ENCODE data around the gene ZBTB40.

Gene ZBTB40

DNA sequence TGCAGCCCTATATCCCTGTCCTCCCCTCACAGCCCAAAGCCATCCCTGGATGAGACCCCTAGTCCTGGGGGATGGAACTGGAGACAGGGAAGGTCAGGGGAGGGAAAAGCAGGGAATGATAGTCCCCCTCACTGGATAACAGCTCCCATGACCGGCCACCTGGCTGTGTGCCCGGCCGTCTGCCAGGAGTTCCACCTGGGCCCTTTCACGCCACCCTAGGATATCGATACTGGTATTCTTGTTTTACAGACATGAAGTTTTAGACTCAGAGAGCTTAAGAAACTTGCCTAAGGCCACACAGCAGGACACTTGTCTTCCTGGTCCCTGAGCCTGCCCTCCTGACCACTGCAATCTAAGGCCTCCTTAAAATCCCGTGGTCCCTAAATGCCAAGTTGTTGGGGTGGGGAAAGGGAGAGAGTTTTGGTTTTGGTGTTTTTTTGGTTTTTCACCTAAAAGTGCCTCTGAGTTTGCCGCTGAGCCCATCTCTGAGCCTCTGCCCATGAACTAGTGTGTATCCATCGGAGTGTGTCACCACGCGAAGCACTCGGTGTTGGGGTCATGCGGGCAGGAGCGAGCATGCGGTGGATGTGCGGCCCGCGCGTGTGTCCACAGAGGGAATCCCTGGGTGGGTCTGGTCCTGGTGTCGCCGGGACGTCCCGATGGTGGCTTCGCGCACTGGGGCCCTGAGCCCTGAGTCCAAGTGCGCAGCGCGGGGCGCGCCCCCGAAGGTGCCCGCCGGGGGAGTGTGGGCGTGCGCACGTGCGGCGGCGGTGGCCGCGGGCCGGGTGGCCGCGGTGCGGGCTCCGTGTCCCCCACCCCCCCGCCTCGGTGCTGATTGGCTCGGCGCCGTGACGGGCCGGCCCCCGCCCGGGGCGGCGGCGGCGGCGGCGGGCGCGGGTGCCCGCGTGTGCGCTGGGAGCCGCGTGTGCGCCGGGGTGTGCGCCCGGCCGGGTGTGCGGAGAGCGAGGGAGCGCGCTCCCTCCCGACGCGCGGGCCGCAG lies 111.2 kb downstream of the ZBTB40 start, which contains the start of gene EPHA8:
EPHA8 (plus strand) TSS at position 906 of the 1,000 bp plus-strand sequence. CDS start 147 bp downstream, outside the sequence.
- DNase-seq (ENCODE audit: low read depth), result no peak

GRCh38 chr1:22563671-22564602 lies 112.3 kb downstream of the ZBTB40 start:
- DNase-seq (ENCODE audit: low read depth), result no peak

- DNase-seq (ENCODE audit: low read depth), result no peak
Measured at GRCh38 chr1:22566161-22566560, 114.5 kb downstream of the ZBTB40 start.

DNA sequence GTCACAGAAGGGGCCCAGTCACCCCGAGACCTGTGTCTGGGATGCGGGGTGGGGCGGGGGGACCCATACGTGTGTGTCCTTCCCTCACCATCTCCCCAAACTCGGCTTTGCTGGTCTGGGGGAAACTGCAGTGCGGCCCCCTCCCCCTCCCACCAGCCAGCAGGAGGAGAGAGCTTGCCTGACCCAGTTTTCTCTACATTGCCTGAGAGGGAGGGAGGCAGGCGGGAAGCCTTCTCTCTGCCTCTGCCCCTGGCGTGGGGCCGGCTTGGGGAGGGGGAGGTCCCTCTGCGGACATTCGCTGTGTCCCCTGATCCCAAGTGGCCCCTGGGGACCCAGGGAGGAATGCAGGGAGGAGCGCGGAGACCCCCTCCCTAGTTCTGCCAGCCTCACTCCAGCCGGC lies 115.5 kb downstream of the ZBTB40 start:
- no peak for DNase-seq (ENCODE audit: low read depth)

DNA sequence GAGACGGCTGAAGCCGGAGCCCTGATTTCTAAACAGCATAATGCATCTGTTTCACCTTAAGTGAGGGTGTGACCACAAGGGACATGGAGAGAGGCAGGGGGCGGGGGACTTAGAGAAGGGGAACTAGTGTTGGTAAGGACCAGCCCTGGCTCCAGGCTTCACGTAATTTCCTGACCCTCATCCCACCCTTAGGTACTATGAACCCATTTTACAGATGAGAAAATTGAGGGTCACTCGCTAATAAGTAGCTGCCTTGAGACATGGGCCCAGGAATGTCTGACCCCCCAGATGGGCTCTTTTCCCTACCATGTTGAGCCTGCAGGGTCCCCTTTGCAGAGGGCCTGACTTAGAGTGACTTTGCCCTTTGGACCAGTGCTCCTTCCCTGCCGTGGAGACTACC lies 116.3 kb downstream of the ZBTB40 start:
- DNase-seq (ENCODE audit: low read depth), result no peak

DNA sequence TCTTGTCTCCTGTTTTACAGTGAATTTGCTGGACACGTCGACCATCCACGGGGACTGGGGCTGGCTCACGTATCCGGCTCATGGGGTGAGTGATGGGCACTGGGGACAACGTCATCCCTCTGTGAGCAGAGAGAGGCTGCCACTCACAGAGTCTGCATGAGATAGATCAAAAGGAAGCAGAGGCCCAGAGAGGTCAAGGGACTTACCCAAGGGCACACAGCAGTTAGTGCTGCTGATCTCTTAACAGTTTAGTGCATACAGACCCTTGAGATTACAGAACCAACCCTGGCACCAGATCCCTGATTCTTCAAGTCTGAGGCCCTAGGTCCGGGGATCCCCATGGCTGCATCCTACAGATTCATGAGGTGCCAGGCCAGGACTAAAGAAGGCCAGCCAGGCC lies 117.6 kb downstream of the ZBTB40 start:
- DNase-seq (ENCODE audit: low read depth), result no peak

DNA sequence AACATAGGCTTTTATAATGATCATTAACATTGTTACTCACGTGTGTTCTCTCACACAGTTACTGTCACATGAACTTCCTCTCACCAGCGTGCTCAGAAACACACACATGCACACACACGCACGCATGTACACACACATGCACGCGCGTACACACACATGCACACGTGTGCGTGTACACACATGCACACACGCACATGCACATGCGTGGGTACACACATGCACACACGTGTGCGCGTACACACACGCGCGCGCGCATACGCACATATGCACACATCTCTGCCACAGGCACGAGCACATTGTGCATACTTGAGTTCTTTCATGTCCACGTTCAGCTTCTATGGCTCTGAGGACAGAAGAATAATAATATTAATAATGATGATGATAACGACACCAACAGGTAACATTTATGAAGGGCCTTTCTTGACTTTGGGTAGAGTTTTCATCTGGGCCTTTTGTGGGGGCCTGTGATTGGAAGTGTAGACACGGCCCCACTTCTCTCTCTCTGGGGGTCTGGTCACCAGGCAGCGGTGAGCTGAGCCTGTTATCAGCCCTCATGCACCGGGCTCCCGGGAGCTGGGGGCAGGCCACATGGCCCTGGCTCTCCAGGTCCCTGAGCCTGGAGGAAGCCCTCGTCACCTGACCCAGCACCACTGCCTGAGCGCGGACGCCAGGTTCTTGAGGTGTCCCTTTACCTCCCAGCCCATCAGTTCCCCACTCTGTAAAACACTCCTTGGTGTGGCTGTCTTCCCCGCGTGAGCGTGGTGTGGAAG lies 118.7 kb downstream of the ZBTB40 start:
- DNase-seq (ENCODE audit: low read depth), result no peak

GRCh38 chr1:22572818-22573217 lies 121.2 kb downstream of the ZBTB40 start:
- DNase-seq (ENCODE audit: low read depth), result no peak

GRCh38 chr1:22573237-22573636 lies 121.6 kb downstream of the ZBTB40 start:
- no peak for DNase-seq (ENCODE audit: low read depth)

DNA sequence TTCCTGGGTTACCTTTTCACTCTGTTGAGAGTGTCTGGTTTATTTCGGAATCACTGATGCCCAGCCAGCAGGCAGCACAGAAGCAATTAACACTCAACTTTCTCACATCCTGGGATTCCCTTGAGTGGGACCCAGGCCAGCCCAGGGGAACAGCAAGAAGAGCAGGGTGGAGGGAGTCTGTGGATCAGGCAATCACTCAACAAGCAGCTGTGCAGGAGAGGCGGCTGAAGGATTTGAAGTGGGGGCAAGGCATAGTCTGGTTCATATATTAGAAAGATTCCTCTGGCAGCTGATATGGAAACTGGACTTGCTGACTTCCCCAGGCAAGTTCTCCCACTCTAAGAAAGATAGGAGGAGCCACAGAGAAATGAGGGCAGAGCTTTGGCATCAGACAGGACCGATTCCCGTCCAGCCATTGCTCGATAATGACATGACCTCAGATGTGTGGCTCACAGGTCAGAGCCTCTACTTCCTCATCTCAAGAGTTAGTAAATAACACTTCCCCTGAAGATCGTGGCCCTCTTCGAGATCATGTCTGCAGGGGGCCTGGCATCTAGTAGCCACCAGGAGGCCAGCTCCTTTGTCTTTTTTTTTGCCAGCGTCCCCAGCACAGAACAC lies 124.0 kb downstream of the ZBTB40 start:
- DNase-seq (ENCODE audit: low read depth), result no peak

DNA sequence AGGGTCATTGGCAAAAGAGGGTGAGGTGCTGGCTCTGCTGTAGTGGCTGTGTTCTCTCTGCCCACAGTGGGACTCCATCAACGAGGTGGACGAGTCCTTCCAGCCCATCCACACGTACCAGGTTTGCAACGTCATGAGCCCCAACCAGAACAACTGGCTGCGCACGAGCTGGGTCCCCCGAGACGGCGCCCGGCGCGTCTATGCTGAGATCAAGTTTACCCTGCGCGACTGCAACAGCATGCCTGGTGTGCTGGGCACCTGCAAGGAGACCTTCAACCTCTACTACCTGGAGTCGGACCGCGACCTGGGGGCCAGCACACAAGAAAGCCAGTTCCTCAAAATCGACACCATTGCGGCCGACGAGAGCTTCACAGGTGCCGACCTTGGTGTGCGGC lies 124.5 kb downstream of the ZBTB40 start:
- DNase-seq (ENCODE audit: low read depth), result no peak

DNA sequence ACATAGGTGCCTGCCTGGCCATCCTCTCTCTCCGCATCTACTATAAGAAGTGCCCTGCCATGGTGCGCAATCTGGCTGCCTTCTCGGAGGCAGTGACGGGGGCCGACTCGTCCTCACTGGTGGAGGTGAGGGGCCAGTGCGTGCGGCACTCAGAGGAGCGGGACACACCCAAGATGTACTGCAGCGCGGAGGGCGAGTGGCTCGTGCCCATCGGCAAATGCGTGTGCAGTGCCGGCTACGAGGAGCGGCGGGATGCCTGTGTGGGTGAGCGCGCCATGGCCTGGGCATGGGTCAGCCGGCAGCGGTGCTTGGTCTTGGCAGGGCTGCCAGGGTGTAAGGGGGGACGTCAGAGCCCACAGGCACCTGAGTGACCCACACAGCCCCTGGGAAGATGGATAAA lies 125.0 kb downstream of the ZBTB40 start:
- DNase-seq (ENCODE audit: low read depth), result no peak

GRCh38 chr1:22578732-22579361 lies 127.2 kb downstream of the ZBTB40 start:
- DNase-seq (ENCODE audit: low read depth), result no peak

DNA sequence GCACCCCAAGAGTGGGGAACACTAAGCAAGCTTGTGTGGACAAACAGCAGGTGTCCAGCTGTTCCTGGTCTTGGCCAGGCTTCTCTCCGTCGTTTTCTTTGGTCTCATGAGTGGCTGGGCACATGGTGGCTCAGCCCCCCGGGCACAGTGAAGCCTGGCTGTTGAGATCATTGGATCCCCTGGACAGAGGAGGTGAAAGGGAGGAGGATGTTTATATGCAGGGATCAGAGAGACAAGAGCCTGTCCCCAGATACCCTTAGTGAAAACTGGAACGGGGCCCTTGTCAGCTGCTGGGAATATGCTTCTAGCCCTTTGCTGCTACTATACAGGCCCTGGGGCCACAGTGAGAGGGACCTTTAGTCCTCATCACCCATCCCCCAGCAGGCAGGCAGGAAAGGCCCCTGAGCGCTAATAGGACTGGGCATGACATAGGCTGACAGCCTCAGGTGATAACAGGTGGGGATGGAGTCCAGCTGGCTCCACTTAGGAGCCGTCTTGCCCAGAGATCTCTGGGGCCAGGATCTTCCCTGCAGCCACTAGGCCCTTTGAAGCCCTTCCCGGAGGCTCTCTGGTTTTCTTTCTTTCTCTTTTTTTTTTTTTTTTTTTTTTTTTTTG lies 128.0 kb downstream of the ZBTB40 start:
- no peak for DNase-seq (ENCODE audit: low read depth)

Data from stimulated activated CD8-positive, alpha-beta memory T cell treated with anti-CD3 and anti-CD28 coated beads, Interleukin-15, amount 100 ng/mL, for 1 hour (primary cell).